Trophoblast cell (in vitro differentiated cells and primary cell): ENCODE results near the gene TNNI2.

Source experiments
- DNase-seq, 2 donors: peaks; one replicate each; pipeline ENCODE4 v3.0.0-alpha.2; 2016
- H2AFZ ChIP-seq: 2 replicates; pipeline ENCODE4 v1.6.1; 2013; ENCODE audit warnings: low read length, moderate library complexity, mild to moderate bottlenecking; ENCODE audit not compliant: insufficient read depth, poor library complexity
- H2AK5ac ChIP-seq: 2 replicates; pipeline ENCODE4 v1.6.1; 2013; ENCODE audit warnings: mild to moderate bottlenecking, low read length
- H2BK120ac ChIP-seq: 2 replicates; pipeline ENCODE4 v1.6.1; 2013; ENCODE audit warnings: low read length, mild to moderate bottlenecking, moderate library complexity; ENCODE audit not compliant: insufficient read depth, poor library complexity
- H2BK12ac ChIP-seq: 2 replicates; pipeline ENCODE4 v1.6.1; 2013; ENCODE audit warnings: mild to moderate bottlenecking, low read length, moderate library complexity
- H2BK5ac ChIP-seq: 2 replicates; pipeline ENCODE4 v1.6.1; 2013; ENCODE audit warnings: low read length, low read depth, moderate library complexity, mild to moderate bottlenecking; ENCODE audit not compliant: poor library complexity
- H3K14ac ChIP-seq: 2 replicates; pipeline ENCODE4 v1.6.1; 2013; ENCODE audit warnings: mild to moderate bottlenecking, low read length
- H3K18ac ChIP-seq: 2 replicates; pipeline ENCODE4 v1.6.1; 2013; ENCODE audit warnings: mild to moderate bottlenecking, low read length
- H3K23ac ChIP-seq: 2 replicates; pipeline ENCODE4 v1.6.1; 2013; ENCODE audit warnings: low read length
- H3K27ac ChIP-seq: 2 replicates; pipeline ENCODE4 v1.5.1; 2013; ENCODE audit warnings: low read depth, mild to moderate bottlenecking, inconsistent platforms, low read length, moderate library complexity
- H3K27me3 ChIP-seq: 2 replicates; pipeline ENCODE4 v1.6.1; 2013; ENCODE audit warnings: inconsistent platforms, mild to moderate bottlenecking, low read length, moderate library complexity; ENCODE audit not compliant: insufficient read depth
- H3K36me3 ChIP-seq, 2 experiments: 1 replicate in 1 of 2; 2 replicates in 1 of 2; pipeline ENCODE4 v1.6.1; 2013; ENCODE audit warnings: low read length in 2 of 2, mild to moderate bottlenecking in 2 of 2, moderate library complexity in 1 of 2; ENCODE audit not compliant: insufficient read depth in 2 of 2, control insufficient read depth in 1 of 2
- H3K4ac ChIP-seq: 2 replicates; pipeline ENCODE4 v1.6.1; 2013; ENCODE audit warnings: low read depth, mild to moderate bottlenecking, low read length, moderate library complexity
- H3K4me1 ChIP-seq, 2 experiments: 1 replicate in 1 of 2; 2 replicates in 1 of 2; pipeline ENCODE4 v1.6.1; 2013; ENCODE audit warnings: low read length in 2 of 2, mild to moderate bottlenecking in 2 of 2, moderate library complexity in 1 of 2; ENCODE audit not compliant: insufficient read depth in 2 of 2, control insufficient read depth in 1 of 2
- H3K4me2 ChIP-seq: 2 replicates; pipeline ENCODE4 v1.6.1; 2013; ENCODE audit warnings: inconsistent platforms, mild to moderate bottlenecking, low read length, moderate library complexity
- H3K4me3 ChIP-seq: 2 replicates; pipeline ENCODE4 v1.5.1; 2013; ENCODE audit warnings: mild to moderate bottlenecking, low read depth, low read length, inconsistent platforms
- H3K79me1 ChIP-seq: one replicate; pipeline ENCODE4 v1.6.1; 2013; ENCODE audit warnings: low read length
- H3K79me2 ChIP-seq: 2 replicates; pipeline ENCODE4 v1.6.1; 2013; ENCODE audit warnings: low read length, mild to moderate bottlenecking; ENCODE audit not compliant: control insufficient read depth, insufficient read depth, poor library complexity
- H3K9ac ChIP-seq: 2 replicates; pipeline ENCODE4 v1.6.1; 2013; ENCODE audit warnings: mild to moderate bottlenecking, low read length
- H3K9me3 ChIP-seq: 2 replicates; pipeline ENCODE4 v1.6.1; 2013; ENCODE audit warnings: low read depth, mild to moderate bottlenecking, control low read depth, inconsistent platforms, low read length; ENCODE audit not compliant: insufficient read depth
- H4K12ac ChIP-seq: 2 replicates; pipeline ENCODE4 v1.6.1; 2013; ENCODE audit warnings: low read depth, mild to moderate bottlenecking, low read length, moderate library complexity
- H4K8ac ChIP-seq: 2 replicates; pipeline ENCODE4 v1.6.1; 2013; ENCODE audit warnings: low read depth, mild to moderate bottlenecking, low read length, moderate library complexity
- H4K91ac ChIP-seq: one replicate; pipeline ENCODE4 v1.6.1; 2013; ENCODE audit warnings: low read depth, mild to moderate bottlenecking, low read length, moderate library complexity
- WGBS: extraction: QIAGEN DNeasy Blood & Tissue Kit; methylation state at CpG from one replicate; pipeline ENCODE4 v1.1.7; 2013; ENCODE audit warnings: missing lambda C conversion rate; ENCODE audit not compliant: insufficient read length, insufficient coverage; ENCODE audit errors: extremely low coverage; 5-methylcytosine and 5-hydroxymethylcytosine counted together

The TNNI2 gene

DNA sequence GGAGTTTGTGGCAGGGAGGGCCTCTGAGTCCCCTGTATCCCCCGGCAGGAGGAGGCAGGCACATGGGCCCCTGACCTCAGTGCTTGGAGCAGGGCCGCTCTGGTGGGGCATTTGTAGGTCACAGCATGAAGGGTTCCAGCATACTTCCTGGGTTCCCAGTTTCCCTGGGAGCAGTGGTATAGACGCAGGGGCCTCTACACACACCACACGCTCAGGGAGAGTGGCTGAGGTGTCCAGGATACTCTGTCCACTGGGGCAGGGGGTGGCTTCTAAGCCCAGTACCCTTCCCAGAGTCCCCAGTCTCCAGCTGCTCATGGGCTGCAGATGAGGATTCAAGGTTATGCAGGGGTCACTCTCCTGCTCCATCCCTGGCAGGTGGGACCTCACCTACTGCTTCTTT is 20.2 kb downstream of the TNNI2 start:
- no peak overlapping the region for H2BK12ac ChIP-seq
- H2BK5ac ChIP-seq = no peak overlapping the region
- H3K23ac ChIP-seq = no peak overlapping the region
- no CpG with 5 or more reads among the region's 4 CpGs for WGBS
- H3K4me3 ChIP-seq = no peak overlapping the region
- no peak overlapping the region for H3K14ac ChIP-seq
- H3K27me3 ChIP-seq = no peaks in the 10 kb centered on the region
- H2AK5ac ChIP-seq = no peak overlapping the region
- no peak overlapping the region for H3K4me2 ChIP-seq
- DNase-seq = no peak
- no peak overlapping the region for H3K9ac ChIP-seq
- no peaks in the 10 kb centered on the region for H3K9me3 ChIP-seq
- H3K4ac ChIP-seq = no peak overlapping the region
- H3K79me2 ChIP-seq = no peaks in the 10 kb centered on the region
- H3K79me1 ChIP-seq = peaks cover 6% of the 10 kb centered on the region
- H3K27ac ChIP-seq = no peak overlapping the region
- H3K18ac ChIP-seq = no peak overlapping the region
- no peak overlapping the region for H4K12ac ChIP-seq
- H3K4me1 ChIP-seq = peaks cover 18 to 19% of the 10 kb centered on the region in 2 experiments
- H4K91ac ChIP-seq = no peak overlapping the region
- no peaks in the 10 kb centered on the region for H3K36me3 ChIP-seq
- H4K8ac ChIP-seq = no peak overlapping the region
- no peak overlapping the region for H2AFZ ChIP-seq
- H2BK120ac ChIP-seq = no peak overlapping the region

DNA sequence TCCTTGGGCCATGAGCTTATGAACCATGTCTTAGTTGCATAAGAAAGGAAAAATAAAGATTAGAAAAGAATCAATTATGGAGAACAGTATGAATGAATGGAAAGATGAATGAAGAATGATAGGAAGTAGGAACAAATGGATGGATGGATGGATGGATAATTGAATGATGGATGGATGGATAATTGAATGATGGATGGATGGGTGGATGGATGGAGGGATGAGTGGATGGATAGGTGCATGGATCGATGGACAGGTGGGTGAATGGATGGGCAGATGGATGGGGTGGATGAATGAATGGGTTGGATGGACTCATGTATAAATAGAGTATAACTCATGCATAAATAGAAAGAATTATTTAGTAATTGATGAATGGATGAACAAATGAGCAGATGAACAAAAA is 21.3 kb downstream of the TNNI2 start:
- H3K27ac ChIP-seq = no peak overlapping the region
- H4K12ac ChIP-seq = no peak overlapping the region
- no peaks in the 10 kb centered on the region for H3K9me3 ChIP-seq
- H3K18ac ChIP-seq = no peak overlapping the region
- no peak overlapping the region for H4K91ac ChIP-seq
- no peak overlapping the region for H3K4me3 ChIP-seq
- no peaks in the 10 kb centered on the region for H3K79me2 ChIP-seq
- H2BK120ac ChIP-seq = no peak overlapping the region
- peaks cover 6% of the 10 kb centered on the region for H3K79me1 ChIP-seq
- H4K8ac ChIP-seq = no peak overlapping the region
- H2BK5ac ChIP-seq = no peak overlapping the region
- H3K4ac ChIP-seq = no peak overlapping the region
- H3K9ac ChIP-seq = no peak overlapping the region
- no peak overlapping the region for H2AK5ac ChIP-seq
- no peak overlapping the region for H3K4me2 ChIP-seq
- no CpG with 5 or more reads among the region's 1 CpG for WGBS
- H3K23ac ChIP-seq = no peak overlapping the region
- H3K4me1 ChIP-seq = peaks cover 18 to 19% of the 10 kb centered on the region in 2 experiments
- H2BK12ac ChIP-seq = no peak overlapping the region
- H3K27me3 ChIP-seq = no peaks in the 10 kb centered on the region
- DNase-seq = no peak
- no peak overlapping the region for H2AFZ ChIP-seq
- no peaks in the 10 kb centered on the region for H3K36me3 ChIP-seq
- H3K14ac ChIP-seq = no peak overlapping the region

DNA sequence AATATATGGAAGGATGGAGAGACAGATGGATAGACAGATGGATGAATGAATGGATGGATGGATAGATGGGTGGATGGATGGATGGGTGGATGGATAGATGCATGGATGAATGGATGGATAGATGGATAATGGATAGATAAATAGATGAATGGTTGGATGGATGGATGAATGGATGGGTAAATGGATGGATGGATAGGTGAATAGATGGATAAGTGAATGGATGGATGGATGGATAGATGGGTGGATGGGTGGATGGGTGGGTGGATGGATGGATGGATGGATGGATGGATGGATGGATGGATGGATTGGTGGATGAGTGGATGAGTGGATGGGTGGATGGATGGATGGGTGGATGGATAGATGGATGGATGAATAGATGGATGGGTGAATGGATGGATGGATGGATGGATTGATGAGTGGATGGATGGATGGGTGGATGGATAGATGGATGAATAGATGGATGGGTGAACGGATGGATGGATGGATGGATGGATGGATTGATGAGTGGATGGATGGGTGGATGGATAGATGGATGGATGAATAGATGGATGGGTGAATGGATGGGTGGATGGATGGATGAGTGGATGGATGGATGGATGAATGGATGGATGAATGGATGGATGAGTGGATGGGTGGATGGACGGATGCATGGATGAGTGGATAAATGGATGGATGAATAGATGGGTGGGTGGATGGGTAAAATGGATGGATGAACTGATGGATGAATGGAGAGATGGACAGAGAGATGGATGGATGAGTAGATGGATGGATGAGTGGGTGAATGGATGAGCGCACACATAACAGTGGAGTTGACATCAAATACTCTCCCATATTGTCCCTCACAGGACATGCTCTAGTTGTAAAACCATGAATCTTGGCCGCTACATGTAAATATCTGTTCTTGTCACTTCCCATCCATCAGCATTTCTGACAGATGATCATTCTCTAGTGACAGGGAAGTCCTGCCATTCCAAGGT is 22.9 kb downstream of the TNNI2 start:
- Histone ChIP-seq H3K14ac (no peak overlapping the region), H3K36me3 (no peaks in the 10 kb centered on the region), H4K8ac (no peak overlapping the region), H3K4me3 (no peak overlapping the region), H3K4me2 (no peak overlapping the region), H3K4ac (no peak overlapping the region), H3K4me1 (peaks cover 13 to 14% of the 10 kb centered on the region in 2 experiments), H2BK5ac (no peak overlapping the region), H2AK5ac (no peak overlapping the region), H3K18ac (no peak overlapping the region), H4K91ac (no peak overlapping the region), H3K79me2 (no peaks in the 10 kb centered on the region), H2BK120ac (no peak overlapping the region), H3K9ac (no peak overlapping the region), H4K12ac (no peak overlapping the region), H3K79me1 (peaks cover 3% of the 10 kb centered on the region), H3K27ac (no peak overlapping the region), H3K27me3 (no peaks in the 10 kb centered on the region), H3K23ac (no peak overlapping the region), H2BK12ac (no peak overlapping the region), H3K9me3 (peaks cover 2% of the 10 kb centered on the region), H2AFZ (no peak overlapping the region)
- DNase-seq = peak in 1 of 2 donors; percentile 40
- WGBS = 100% methylated on average over 1 of the region's 4 CpGs

DNA sequence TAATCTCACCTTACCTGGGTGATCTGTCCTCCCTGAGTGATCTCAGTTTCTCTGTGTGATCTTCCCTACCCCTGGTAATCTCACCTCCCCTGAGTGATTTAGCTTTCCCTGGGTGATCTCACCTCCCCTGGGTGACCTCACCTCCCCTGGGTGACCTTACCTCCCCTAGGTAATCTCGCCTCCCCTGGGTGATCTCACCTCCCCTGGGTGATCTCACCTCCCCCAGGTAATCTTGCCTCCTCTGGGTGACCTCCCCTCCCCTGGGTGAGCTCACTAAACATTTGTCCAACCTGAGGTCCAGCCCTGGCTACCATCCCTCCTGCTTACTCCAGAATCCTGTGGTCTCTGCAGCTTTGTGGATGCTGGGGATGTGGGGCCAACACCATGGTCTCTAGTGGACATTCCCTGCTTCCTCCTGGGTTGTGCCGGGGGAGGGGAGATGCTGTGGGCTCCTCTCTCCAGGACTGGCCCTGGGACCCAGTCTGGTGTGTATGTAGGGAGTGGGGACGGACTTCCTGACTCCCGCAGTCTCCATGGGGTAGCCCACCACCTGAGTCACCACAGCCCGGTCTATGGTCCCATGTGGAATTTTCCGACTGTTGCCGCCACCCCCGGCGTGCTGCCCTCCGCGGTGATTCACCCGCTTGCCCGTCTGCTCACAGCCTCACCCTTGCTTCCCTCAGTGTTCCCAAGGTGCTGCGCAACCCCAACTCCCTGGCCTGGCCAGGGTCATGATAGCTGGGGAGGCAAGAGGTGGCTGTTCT is 24.0 kb downstream of the TNNI2 start:
- H4K8ac ChIP-seq = no peak overlapping the region
- peak overlapping the region; percentile 58 for H2BK12ac ChIP-seq
- no peak overlapping the region for H2AFZ ChIP-seq
- WGBS = no CpG with 5 or more reads among the region's 14 CpGs
- H2BK120ac ChIP-seq = no peak overlapping the region
- no peak overlapping the region for H3K23ac ChIP-seq
- no peak overlapping the region for H2BK5ac ChIP-seq
- H3K9me3 ChIP-seq = peaks cover 2% of the 10 kb centered on the region
- peak in 1 of 2 donors; percentile 28 for DNase-seq
- no peak overlapping the region for H3K27ac ChIP-seq
- no peak overlapping the region for H3K9ac ChIP-seq
- H3K79me2 ChIP-seq = no peaks in the 10 kb centered on the region
- no peak overlapping the region for H3K4me3 ChIP-seq
- no peak overlapping the region for H4K91ac ChIP-seq
- H3K4ac ChIP-seq = no peak overlapping the region
- H3K79me1 ChIP-seq = peaks cover 3% of the 10 kb centered on the region
- H3K4me2 ChIP-seq = no peak overlapping the region
- H3K14ac ChIP-seq = peak overlapping the region; percentile 29
- no peaks in the 10 kb centered on the region for H3K27me3 ChIP-seq
- no peak overlapping the region for H4K12ac ChIP-seq
- peaks cover 13 to 14% of the 10 kb centered on the region in 2 experiments for H3K4me1 ChIP-seq
- H3K18ac ChIP-seq = peak overlapping the region; percentile 32
- no peaks in the 10 kb centered on the region for H3K36me3 ChIP-seq
- H2AK5ac ChIP-seq = peak overlapping the region; percentile 20
